ENCODE data around the gene MRPL24. TPM values are rescaled to one million over a fixed set of nuclear protein-coding genes. Genes with fewer than 3 reads are reported as not detected.

Gene MRPL24
- polyA plus RNA-seq, 1 experiment, result 65.5 TPM

- H3K4me3 ChIP-seq (ENCODE audit: low read depth, low read length), result no peak overlapping the region
- H3K27me3 ChIP-seq (ENCODE audit: control insufficient read depth, insufficient read depth, low read length), result no peaks in the 10 kb centered on the region
- CTCF ChIA-PET, result interaction anchor here (0.8 to 2.5 kb wide), 3 partner anchors 11 to 59 kb away, joined by 3 to 20 read pairs (median 5); no protein-coding TSS in a partner anchor
- no peak for TF ChIP-seq CTCF (IDR thresholded peaks at IDR 0.05; ENCODE audit: low read depth, low read length)
- H3K9me3 ChIP-seq (ENCODE audit: control insufficient read depth, insufficient read depth, low read length), result no peaks in the 10 kb centered on the region
- POLR2A ChIA-PET, result interaction anchor here (0.5 to 0.7 kb wide), 2 partner anchors 57 to 105 kb away, joined by 3 to 4 read pairs; partner anchors contain the start of gene METTL25B
- DNase-seq (ENCODE audit: low read depth, low spot score), result no peak
- H3K27ac ChIP-seq (ENCODE audit: low read depth, low read length), result no peak overlapping the region
Observed at GRCh38 chr1:156785458-156785857, 44.6 kb upstream of the MRPL24 start.

- H3K4me3 ChIP-seq (ENCODE audit: low read depth, low read length), result no peak overlapping the region
- no peak for DNase-seq (ENCODE audit: low read depth, low spot score)
- no peak overlapping the region for H3K27ac ChIP-seq (ENCODE audit: low read depth, low read length)
- no peaks in the 10 kb centered on the region for H3K27me3 ChIP-seq (ENCODE audit: control insufficient read depth, insufficient read depth, low read length)
- ChIA-PET POLR2A (interaction anchor here (0.8 to 1.4 kb wide), 3 partner anchors 9 to 15 kb away, joined by 3 to 4 read pairs (median 3); partner anchors contain the start of gene PRCC), CTCF (interaction anchor here (0.7 to 2.0 kb wide), 11 partner anchors 9 to 111 kb away, joined by 3 to 11 read pairs (median 3); partner anchors contain the start of gene NTRK1)
- no peak for TF ChIP-seq CTCF (IDR thresholded peaks at IDR 0.05; ENCODE audit: low read depth, low read length)
- no peaks in the 10 kb centered on the region for H3K9me3 ChIP-seq (ENCODE audit: control insufficient read depth, insufficient read depth, low read length)
Observed at GRCh38 chr1:156781585-156782186, 40.8 kb upstream of the MRPL24 start.

- no peaks in the 10 kb centered on the region for H3K9me3 ChIP-seq (ENCODE audit: control insufficient read depth, insufficient read depth, low read length)
- no peak for TF ChIP-seq CTCF (IDR thresholded peaks at IDR 0.05; ENCODE audit: low read depth, low read length)
- CTCF ChIA-PET, result interaction anchor here (0.6 to 1.6 kb wide), 2 partner anchors 51 to 62 kb away, joined by 3 to 9 read pairs; no protein-coding TSS in a partner anchor
- DNase-seq (ENCODE audit: low read depth, low spot score), result no peak
- no peak overlapping the region for H3K27ac ChIP-seq (ENCODE audit: low read depth, low read length)
- no peaks in the 10 kb centered on the region for H3K27me3 ChIP-seq (ENCODE audit: control insufficient read depth, insufficient read depth, low read length)
- H3K4me3 ChIP-seq (ENCODE audit: low read depth, low read length), result no peak overlapping the region
- POLR2A ChIA-PET, result no interaction called here
Observed at GRCh38 chr1:156777573-156777972, 36.7 kb upstream of the MRPL24 start.

GRCh38 chr1:156776942-156777341 lies 36.1 kb upstream of the MRPL24 start:
- DNase-seq (ENCODE audit: low read depth, low spot score), result no peak
- no peaks in the 10 kb centered on the region for H3K9me3 ChIP-seq (ENCODE audit: control insufficient read depth, insufficient read depth, low read length)
- no peaks in the 10 kb centered on the region for H3K27me3 ChIP-seq (ENCODE audit: control insufficient read depth, insufficient read depth, low read length)
- no peak overlapping the region for H3K27ac ChIP-seq (ENCODE audit: low read depth, low read length)
- CTCF ChIA-PET, result interaction anchor here (0.6 to 1.6 kb wide), 3 partner anchors 51 to 114 kb away, joined by 3 to 9 read pairs (median 3); no protein-coding TSS in a partner anchor
- no peak for TF ChIP-seq CTCF (IDR thresholded peaks at IDR 0.05; ENCODE audit: low read depth, low read length)
- POLR2A ChIA-PET, result no interaction called here
- H3K4me3 ChIP-seq (ENCODE audit: low read depth, low read length), result no peak overlapping the region

GRCh38 chr1:156775799-156776198 lies 34.9 kb upstream of the MRPL24 start:
- no peak for TF ChIP-seq CTCF (IDR thresholded peaks at IDR 0.05; ENCODE audit: low read depth, low read length)
- CTCF ChIA-PET, result interaction anchor here (0.6 to 0.8 kb wide), 2 partner anchors 50 to 1731 kb away, joined by 3 read pairs; no protein-coding TSS in a partner anchor
- no peak for DNase-seq (ENCODE audit: low read depth, low spot score)
- POLR2A ChIA-PET, result no interaction called here
- Histone ChIP-seq H3K27me3 (ENCODE audit: control insufficient read depth, insufficient read depth, low read length) (no peaks in the 10 kb centered on the region), H3K27ac (ENCODE audit: low read depth, low read length) (no peak overlapping the region), H3K4me3 (ENCODE audit: low read depth, low read length) (no peak overlapping the region), H3K9me3 (ENCODE audit: control insufficient read depth, insufficient read depth, low read length) (no peaks in the 10 kb centered on the region)

Measured in AG04450 (cell line).